Activated B cell treated with CpG ODN at 0.5 μM for 24 hours (primary cell): ENCODE data around the gene BCL6. TPM values are rescaled to one million over a fixed set of nuclear protein-coding genes. Genes with fewer than 3 reads are reported as not detected.

Source experiments
- ATAC-seq: fragments of 200-7000 bp; cut with Tn5 transposase; one replicate; pipeline ENCODE4 v1.10.0; 2021; ENCODE audit warnings: low read depth, mild to moderate bottlenecking, moderate library complexity
- CTCF ChIA-PET: fragments of 350-600 bp; sonication (Branson Sonifier 250); formaldehyde crosslinking; loops from one replicate; lab custom pipeline; 2021; ENCODE audit warnings: antibody characterized with exemption; lab: Charles Lee
- POLR2A ChIA-PET: fragments of 350-600 bp; sonication (Branson Sonifier 250); formaldehyde crosslinking; loops from one replicate; lab custom pipeline; 2021; ENCODE audit warnings: antibody characterized with exemption; lab: Charles Lee
- DNase-seq: peaks from one replicate; pipeline ENCODE4 v3.0.0; 2022
- H3K27ac Mint-ChIP-seq: one replicate; pipeline ENCODE4 v1.8.0; 2020; ENCODE audit warnings: mixed read lengths
- H3K27me3 Mint-ChIP-seq: one replicate; pipeline ENCODE4 v1.8.0; 2021; ENCODE audit warnings: mixed read lengths
- H3K36me3 Mint-ChIP-seq: one replicate; pipeline ENCODE4 v1.8.0; 2021; ENCODE audit warnings: low read depth, mixed read lengths
- H3K4me1 Mint-ChIP-seq: one replicate; pipeline ENCODE4 v1.8.0; 2021; ENCODE audit warnings: mixed read lengths
- H3K4me3 Mint-ChIP-seq: one replicate; pipeline ENCODE4 v1.8.0; 2020; ENCODE audit warnings: mild to moderate bottlenecking, mixed read lengths
- H3K9me3 Mint-ChIP-seq: one replicate; pipeline ENCODE4 v1.8.0; 2020; ENCODE audit warnings: mixed read lengths
- intact Hi-C: fragments of 100-400 bp; cut with micrococcal nuclease; formaldehyde crosslinking; loops from one replicate; pipeline ENCODE4 v1.15.1; 2024
- total RNA-seq: library from RNA; stranded (reverse); gene quantifications from 2 replicates; pipeline ENCODE4 v1.2.3, GENCODE V29; 2022
- TF ChIP-seq, protein P1 (sequence below): fragments of 200-600 bp; IDR thresholded peaks from one replicate; pipeline ENCODE4 v1.8.0; 2022; ENCODE audit warnings: antibody characterized with exemption, mild to moderate bottlenecking

BCL6 gene
- total RNA-seq, 1 donor from 2014 or later = 100 TPM

DNA sequence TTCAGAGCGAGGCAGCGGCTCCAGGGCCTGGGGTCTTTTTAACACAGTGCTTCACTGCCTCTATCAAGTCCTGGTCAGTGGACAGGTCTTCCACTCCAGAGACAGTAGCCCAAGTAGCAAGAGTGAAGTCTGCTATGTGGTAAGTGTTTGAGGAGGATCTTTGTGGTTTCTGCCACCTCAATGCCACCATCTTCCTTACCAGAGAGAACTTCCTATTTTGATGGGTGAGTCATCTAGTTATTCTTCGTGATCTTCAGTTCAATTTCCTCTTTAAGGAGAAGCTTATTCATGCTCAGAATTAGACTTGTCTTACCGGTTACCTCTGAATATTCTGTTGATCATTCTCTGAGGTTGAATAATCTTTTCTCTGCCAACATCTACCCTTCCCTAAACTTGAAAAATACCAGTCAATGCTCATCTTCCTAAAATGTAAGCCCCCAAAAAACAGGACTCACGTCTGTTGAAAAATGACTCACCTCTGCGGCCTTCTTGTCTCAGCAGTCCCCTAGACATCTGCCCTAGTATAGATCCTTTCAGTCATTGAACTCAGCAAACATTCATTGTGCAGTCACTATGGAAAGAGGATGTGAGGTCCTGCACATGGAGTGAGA lies 32.2 kb upstream of the BCL6 start:
- POLR2A ChIA-PET = interaction anchor here (0.6 to 1.8 kb wide), 14 partner anchors 9 to 662 kb away, joined by 3 to 10 read pairs (median 4); partner anchors contain the start of gene BCL6

GRCh38 chr3:187775549-187775948 lies 30.3 kb upstream of the BCL6 start:
- no peak overlapping the region for H3K4me3 Mint-ChIP-seq
- H3K27me3 Mint-ChIP-seq = no peaks in the 10 kb centered on the region
- intact Hi-C loops = no loop called here
- ATAC-seq (no peak), DNase-seq (no peak)
- ChIA-PET CTCF (interaction anchor here (0.7 kb wide), 1 partner anchor 35 kb away, joined by 4 read pairs; no protein-coding TSS in a partner anchor), POLR2A (no interaction called here)
- TF ChIP-seq, protein P1, sequence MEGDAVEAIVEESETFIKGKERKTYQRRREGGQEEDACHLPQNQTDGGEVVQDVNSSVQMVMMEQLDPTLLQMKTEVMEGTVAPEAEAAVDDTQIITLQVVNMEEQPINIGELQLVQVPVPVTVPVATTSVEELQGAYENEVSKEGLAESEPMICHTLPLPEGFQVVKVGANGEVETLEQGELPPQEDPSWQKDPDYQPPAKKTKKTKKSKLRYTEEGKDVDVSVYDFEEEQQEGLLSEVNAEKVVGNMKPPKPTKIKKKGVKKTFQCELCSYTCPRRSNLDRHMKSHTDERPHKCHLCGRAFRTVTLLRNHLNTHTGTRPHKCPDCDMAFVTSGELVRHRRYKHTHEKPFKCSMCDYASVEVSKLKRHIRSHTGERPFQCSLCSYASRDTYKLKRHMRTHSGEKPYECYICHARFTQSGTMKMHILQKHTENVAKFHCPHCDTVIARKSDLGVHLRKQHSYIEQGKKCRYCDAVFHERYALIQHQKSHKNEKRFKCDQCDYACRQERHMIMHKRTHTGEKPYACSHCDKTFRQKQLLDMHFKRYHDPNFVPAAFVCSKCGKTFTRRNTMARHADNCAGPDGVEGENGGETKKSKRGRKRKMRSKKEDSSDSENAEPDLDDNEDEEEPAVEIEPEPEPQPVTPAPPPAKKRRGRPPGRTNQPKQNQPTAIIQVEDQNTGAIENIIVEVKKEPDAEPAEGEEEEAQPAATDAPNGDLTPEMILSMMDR = no peak
- no peak overlapping the region for H3K27ac Mint-ChIP-seq
- H3K4me1 Mint-ChIP-seq = peaks cover 43% of the 10 kb centered on the region
- H3K36me3 Mint-ChIP-seq = no peaks in the 10 kb centered on the region
- no peaks in the 10 kb centered on the region for H3K9me3 Mint-ChIP-seq

More for the DNA sequence above, 32.2 kb upstream of the BCL6 start:
- TF ChIP-seq, protein P1 = no peak
- CTCF ChIA-PET = interaction anchor here (0.7 kb wide), 1 partner anchor 28 kb away, joined by 3 read pairs; no protein-coding TSS in a partner anchor
- H3K4me1 Mint-ChIP-seq = peaks cover 38% of the 10 kb centered on the region
- no peaks in the 10 kb centered on the region for H3K27me3 Mint-ChIP-seq
- peak overlapping the region; percentile 88 for H3K27ac Mint-ChIP-seq
- peak overlapping the region; percentile 58 for H3K4me3 Mint-ChIP-seq
- DNase-seq = peak; percentile 24
- no peaks in the 10 kb centered on the region for H3K9me3 Mint-ChIP-seq
- ATAC-seq = peak; percentile 78
- intact Hi-C loops = loop anchor here (1.0 to 2.0 kb wide), 5 partner anchors 26 to 532 kb away; partner anchors contain the start of gene BCL6
- no peaks in the 10 kb centered on the region for H3K36me3 Mint-ChIP-seq

GRCh38 chr3:187774185-187774789 lies 29.0 kb upstream of the BCL6 start:
- Mint-ChIP-seq H3K36me3 (no peaks in the 10 kb centered on the region), H3K9me3 (no peaks in the 10 kb centered on the region), H3K4me1 (peaks cover 54% of the 10 kb centered on the region), H3K27ac (peak overlapping the region; percentile 36), H3K4me3 (no peak overlapping the region), H3K27me3 (no peaks in the 10 kb centered on the region)
- TF ChIP-seq, protein P1 = no peak
- ChIA-PET CTCF (no interaction called here), POLR2A (no interaction called here)
- ATAC-seq (no peak), DNase-seq (no peak)
- intact Hi-C loops = no loop called here

- Mint-ChIP-seq H3K27ac (peak overlapping the region; percentile 53), H3K4me1 (peaks cover 58% of the 10 kb centered on the region), H3K9me3 (no peaks in the 10 kb centered on the region), H3K27me3 (no peaks in the 10 kb centered on the region), H3K4me3 (peak overlapping the region; percentile 39), H3K36me3 (no peaks in the 10 kb centered on the region)
- ChIA-PET POLR2A (no interaction called here), CTCF (no interaction called here)
- DNase-seq (no peak), ATAC-seq (peak; percentile 49)
- intact Hi-C loops = loop anchor here (1.0 kb wide), 2 partner anchors 25 to 30 kb away; no protein-coding TSS in a partner anchor
- TF ChIP-seq, protein P1 = no peak
Observed at GRCh38 chr3:187773233-187774184, 28.2 kb upstream of the BCL6 start.
